Esophagus squamous epithelium (tissue), 4 donors: Measurements from ENCODE around the gene MSL3B.

Source experiments
- CTCF ChIP-seq, 6 experiments: fragments of 450-650 bp in 4 of 6; fragments of 200-600 bp in 2 of 6; sonication (generic) in 2 of 6; IDR thresholded peaks; one replicate each; pipeline ENCODE4 v1.5.1; 2016 to 2019; ENCODE audit warnings: antibody characterized with exemption in 6 of 6, mild to moderate bottlenecking in 4 of 6, moderate library complexity in 4 of 6
- POLR2A ChIP-seq, 4 donors: fragments of 450-650 bp; IDR thresholded peaks; one replicate each; pipeline ENCODE4 v1.6.1; 2017; ENCODE audit warnings: antibody characterized with exemption in 4 of 4, mild to moderate bottlenecking in 4 of 4, moderate library complexity in 3 of 4

DNA sequence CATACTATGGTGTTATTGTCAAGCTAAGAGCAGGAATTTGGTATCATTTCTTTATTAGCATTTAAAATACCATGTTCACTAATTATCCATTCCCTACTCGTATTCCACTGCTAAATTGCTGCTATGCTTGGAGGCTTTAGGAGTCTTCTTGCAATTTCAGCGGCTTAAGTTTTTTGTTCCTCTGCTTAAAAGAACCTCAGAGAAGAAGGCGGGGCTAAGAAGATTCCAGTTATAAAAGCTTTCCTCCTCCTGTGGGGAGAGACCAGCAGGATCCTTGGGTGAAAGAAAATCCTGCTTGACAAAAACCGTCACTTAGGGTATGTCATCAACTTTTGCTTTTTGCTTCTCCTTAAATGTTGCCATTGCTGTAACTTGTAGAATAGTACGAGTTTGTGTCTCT lies 48.9 kb upstream of the MSL3B start, which contains the start of gene TRPM8:
- TF ChIP-seq CTCF (IDR thresholded peaks at IDR 0.05) (no peak), POLR2A (IDR thresholded peaks at IDR 0.05) (no peak)
